Tibial nerve (tissue), 4 donors: ENCODE results near the gene PROSER2. TPM values are rescaled to one million over a fixed set of nuclear protein-coding genes. Genes with fewer than 3 reads are reported as not detected.
A peak's percentile ranks its signal among the peaks of the same experiment; 100 is the strongest.

ENCODE experiments used
- DNase-seq, 2 donors: peaks; one replicate each; pipeline ENCODE4 v3.0.0-alpha.2; 2019; ENCODE audit warnings: low spot score in 2 of 2
- H3K27ac ChIP-seq, 4 donors: fragments of 200-600 bp; sonication (generic) in 3 of 4; one replicate each; pipeline ENCODE4 v1.5.1; 2017 to 2019; ENCODE audit warnings: mild to moderate bottlenecking in 1 of 4
- H3K27me3 ChIP-seq, 2 donors: fragments of 200-600 bp; sonication (generic) in 1 of 2; one replicate each; pipeline versions ENCODE4 v1.5.1 to v1.6.0; 2017 to 2019
- H3K36me3 ChIP-seq, 3 donors: fragments of 200-600 bp; sonication (generic); one replicate each; pipeline ENCODE4 v1.5.1; 2018 to 2019
- H3K4me1 ChIP-seq, 4 donors: fragments of 200-600 bp; sonication (generic) in 3 of 4; one replicate each; pipeline ENCODE4 v1.5.1; 2017 to 2019
- H3K4me3 ChIP-seq, 4 donors: fragments of 200-600 bp; sonication (generic) in 3 of 4; one replicate each; pipeline ENCODE4 v1.5.1; 2017 to 2019; ENCODE audit warnings: mild to moderate bottlenecking in 1 of 4, moderate library complexity in 1 of 4
- H3K9me3 ChIP-seq, 4 donors: fragments of 200-600 bp; sonication (generic) in 3 of 4; one replicate each; pipeline ENCODE4 v1.5.1; 2017 to 2019
- CTCF ChIP-seq, 5 experiments: fragments of 200-600 bp in 3 of 5; fragments of 450-650 bp in 2 of 5; sonication (generic) in 3 of 5; IDR thresholded peaks; one replicate each; pipeline ENCODE4 v1.5.1; 2016 to 2019; ENCODE audit warnings: antibody characterized with exemption in 5 of 5, mild to moderate bottlenecking in 3 of 5, moderate library complexity in 2 of 5
- EP300 ChIP-seq, 2 donors: sonication (generic); formaldehyde crosslinking; IDR thresholded peaks; one replicate each; pipeline ENCODE4 v1.6.1; 2017; ENCODE audit warnings: antibody characterized with exemption in 2 of 2, mild to moderate bottlenecking in 1 of 2
- POLR2A ChIP-seq, 2 donors: fragments of 450-650 bp; IDR thresholded peaks; one replicate each; pipeline ENCODE4 v1.6.1; 2017; ENCODE audit warnings: antibody characterized with exemption in 2 of 2, mild to moderate bottlenecking in 2 of 2, moderate library complexity in 2 of 2
- WGBS, 2 donors: methylation state at CpG; one replicate each; pipeline ENCODE4 v1.1.5; 2018; 5-methylcytosine and 5-hydroxymethylcytosine counted together
- total RNA-seq, 4 donors: library from RNA; depleted of rRNA; stranded (reverse); fragments of >200 nt; gene quantifications; one replicate each; pipeline ENCODE4 v1.1.0, GENCODE V29; 2016

Gene PROSER2
- total RNA-seq, 4 donors from 2014 or later: 71.1 to 98.4 (median 75.6) TPM

- 92 to 94% methylated on average over 24 to 27 of the region's 28 CpGs for WGBS, 2 donors
- Histone ChIP-seq H3K36me3 (no peaks in the 10 kb centered on the region), H3K4me3 (no peak overlapping the region), H3K4me1 (peaks cover 0 to 5% (median 0%) of the 10 kb centered on the region in 4 donors), H3K27me3 (no peaks in the 10 kb centered on the region), H3K27ac (no peak overlapping the region), H3K9me3 (no peaks in the 10 kb centered on the region)
- TF ChIP-seq EP300 (IDR thresholded peaks at IDR 0.05): no peak
- no peak for TF ChIP-seq POLR2A (IDR thresholded peaks at IDR 0.05)
- no peak for TF ChIP-seq CTCF (IDR thresholded peaks at IDR 0.05)
- no peak for DNase-seq
Measured at GRCh38 chr10:11899067-11899876, 76.1 kb downstream of the PROSER2 start.

GRCh38 chr10:11901036-11901301, 77.8 kb downstream of the PROSER2 start:
- whole genome bisulfite sequencing, 2 donors: 54 to 64% methylated on average over 6 of the region's 6 CpGs

DNA sequence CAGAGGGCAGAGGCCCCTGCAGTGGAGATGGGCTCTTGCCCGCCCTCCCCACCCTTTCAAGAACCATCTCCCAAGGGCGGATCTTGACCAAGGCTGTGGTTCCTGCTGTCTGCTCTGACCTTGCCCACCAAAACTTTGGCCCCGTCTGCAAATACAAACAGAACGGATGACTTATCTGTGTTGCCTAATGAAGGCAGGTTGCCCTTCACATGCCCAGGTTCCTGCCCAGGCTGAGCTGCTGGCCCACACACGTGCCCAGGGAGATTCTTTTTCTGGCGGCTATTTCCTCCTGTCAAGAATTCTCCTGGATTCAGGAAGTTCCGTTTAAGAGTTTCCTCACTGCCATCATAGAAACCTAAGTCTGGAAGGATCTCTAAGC, 78.3 kb downstream of the PROSER2 start:
- DNase-seq: no peak

More at GRCh38 chr10:11901036-11901301, 77.8 kb downstream of the PROSER2 start:
- TF ChIP-seq EP300 (IDR thresholded peaks at IDR 0.05) (peak in 1 of 2 donors; percentile 69), CTCF (IDR thresholded peaks at IDR 0.05) (no peak), POLR2A (IDR thresholded peaks at IDR 0.05) (no peak)
- Histone ChIP-seq H3K9me3 (no peaks in the 10 kb centered on the region), H3K27ac (no peak overlapping the region), H3K27me3 (no peaks in the 10 kb centered on the region), H3K4me1 (peaks cover 0 to 5% (median 0%) of the 10 kb centered on the region in 4 donors), H3K4me3 (no peak overlapping the region), H3K36me3 (no peaks in the 10 kb centered on the region)
- DNase-seq: no peak

DNA sequence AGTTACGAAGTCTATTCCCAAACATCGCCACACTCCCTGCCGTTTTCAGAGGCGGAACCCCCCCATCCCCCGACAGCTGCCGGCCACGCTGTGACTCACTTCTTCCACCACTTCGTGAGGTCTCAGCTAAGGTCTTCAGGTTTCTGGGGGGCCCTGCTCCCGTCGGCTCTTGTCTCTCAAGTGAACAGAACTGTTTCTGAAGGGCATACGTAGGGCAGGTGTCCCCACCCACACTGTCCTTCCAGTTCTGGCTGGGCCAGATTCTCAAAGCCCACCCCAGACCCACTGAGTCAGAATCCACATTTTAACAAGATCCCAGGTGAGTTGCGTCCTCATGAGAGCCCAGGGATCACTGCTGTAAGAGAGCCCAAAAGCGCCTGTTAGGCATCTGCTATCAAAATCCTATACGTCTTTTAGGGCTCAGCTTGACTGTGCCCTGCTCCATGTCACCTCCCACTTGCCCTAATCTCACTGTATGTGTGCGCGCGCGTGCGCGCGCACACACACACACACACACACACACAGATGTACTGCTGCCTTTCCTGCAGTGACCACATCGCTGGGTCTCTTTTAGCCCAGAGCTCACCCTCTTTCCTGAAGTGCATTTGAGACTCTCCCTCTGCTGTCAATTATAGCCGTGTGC, 78.8 kb downstream of the PROSER2 start:
- DNase-seq: no peak
- 80 to 84% methylated on average over 23 of the region's 23 CpGs for WGBS, 2 donors
- H3K9me3 ChIP-seq: no peaks in the 10 kb centered on the region
- H3K4me1 ChIP-seq: peaks cover 0 to 5% (median 0%) of the 10 kb centered on the region in 4 donors
- H3K36me3 ChIP-seq: no peaks in the 10 kb centered on the region
- TF ChIP-seq CTCF (IDR thresholded peaks at IDR 0.05): no peak
- TF ChIP-seq POLR2A (IDR thresholded peaks at IDR 0.05): no peak
- no peak for TF ChIP-seq EP300 (IDR thresholded peaks at IDR 0.05)
- no peak overlapping the region for H3K4me3 ChIP-seq
- H3K27me3 ChIP-seq: no peaks in the 10 kb centered on the region
- H3K27ac ChIP-seq: no peak overlapping the region

More for the DNA sequence above, 78.3 kb downstream of the PROSER2 start:
- Histone ChIP-seq H3K9me3 (no peaks in the 10 kb centered on the region), H3K4me3 (no peak overlapping the region), H3K27ac (no peak overlapping the region), H3K36me3 (no peaks in the 10 kb centered on the region), H3K27me3 (no peaks in the 10 kb centered on the region), H3K4me1 (peaks cover 0 to 5% (median 0%) of the 10 kb centered on the region in 4 donors)
- WGBS, 2 donors: 63 to 76% methylated on average over 7 of the region's 7 CpGs
- TF ChIP-seq CTCF (IDR thresholded peaks at IDR 0.05) (no peak), EP300 (IDR thresholded peaks at IDR 0.05) (no peak), POLR2A (IDR thresholded peaks at IDR 0.05) (no peak)

DNA sequence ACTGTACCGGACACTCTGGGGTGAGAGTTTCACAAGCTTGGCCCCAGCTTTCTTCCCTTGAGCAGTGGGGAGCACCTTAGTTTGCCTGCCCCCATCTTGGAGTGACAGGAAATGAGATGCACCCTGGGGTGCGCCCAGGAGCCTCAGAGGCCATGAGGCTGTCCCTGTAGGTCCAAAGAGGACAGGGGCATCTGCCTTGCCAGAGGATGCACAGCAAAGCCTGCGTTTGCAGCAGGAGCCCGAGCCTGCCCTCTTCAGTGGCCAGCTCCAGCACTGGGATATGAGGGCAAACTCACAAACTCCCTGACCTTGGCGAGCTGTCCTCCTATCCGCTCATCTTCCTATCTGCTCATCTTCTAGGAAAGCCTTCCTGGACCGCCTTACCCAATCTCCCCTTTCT, 79.5 kb downstream of the PROSER2 start:
- Histone ChIP-seq H3K4me1 (peaks cover 0 to 5% (median 0%) of the 10 kb centered on the region in 4 donors), H3K4me3 (no peak overlapping the region), H3K27me3 (no peaks in the 10 kb centered on the region), H3K27ac (no peak overlapping the region), H3K9me3 (no peaks in the 10 kb centered on the region), H3K36me3 (no peaks in the 10 kb centered on the region)
- no peak for DNase-seq
- no peak for TF ChIP-seq POLR2A (IDR thresholded peaks at IDR 0.05)
- no peak for TF ChIP-seq EP300 (IDR thresholded peaks at IDR 0.05)
- 93 to 94% methylated on average over 6 to 7 of the region's 7 CpGs for WGBS, 2 donors
